Astrocyte of the cerebellum (primary cell): ENCODE data around the gene RPUSD1.

Experiments
- DNase-seq: peaks from one replicate; pipeline ENCODE4 v3.0.0-alpha.2; 2011; ENCODE audit warnings: low read depth
- H3K4me3 ChIP-seq: 2 replicates; pipeline ENCODE4 v1.5.1; 2011; ENCODE audit warnings: mild to moderate bottlenecking, low read depth, low read length, moderate library complexity
- CTCF ChIP-seq: IDR thresholded peaks from 2 replicates; pipeline ENCODE4 v1.5.1; 2012; ENCODE audit warnings: low read length, low read depth, moderate library complexity, mild to moderate bottlenecking; ENCODE audit errors: missing control alignments
- in situ Hi-C: cut with HindIII; loops from 2 replicates; pipeline ENCODE4 v1.10.0; 2017; ENCODE audit warnings: low sequenced_read_pairs

Gene RPUSD1

DNA sequence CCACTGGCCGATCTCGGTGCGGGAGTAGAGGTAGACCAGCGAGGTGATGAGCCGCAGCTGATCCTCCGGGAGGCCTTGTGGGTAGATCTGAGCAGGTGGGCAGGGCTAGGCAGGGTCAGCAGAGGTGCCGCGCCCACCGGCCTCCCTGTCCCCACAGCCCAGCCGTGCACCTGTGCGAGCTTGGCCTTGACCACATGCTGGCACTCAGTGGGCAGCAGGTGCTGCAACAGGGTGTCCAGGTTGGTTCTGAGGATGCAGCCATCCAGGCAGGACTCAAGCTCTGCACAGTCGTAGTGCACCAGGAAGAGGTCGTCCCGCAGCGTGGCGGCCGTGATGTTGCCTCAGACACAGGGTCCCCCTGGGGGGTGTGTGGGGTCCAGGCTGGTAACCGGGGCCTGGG, 15.2 kb downstream of the RPUSD1 start:
- DNase-seq, result no peak
- in situ Hi-C loops, result no loop called here
- no peak overlapping the region for H3K4me3 ChIP-seq
- TF ChIP-seq CTCF, result no peak

GRCh38 chr16:770411-770810, 17.8 kb downstream of the RPUSD1 start:
- no peak for TF ChIP-seq CTCF
- in situ Hi-C loops, result no loop called here
- no peak for DNase-seq
- H3K4me3 ChIP-seq, result no peak overlapping the region

DNA sequence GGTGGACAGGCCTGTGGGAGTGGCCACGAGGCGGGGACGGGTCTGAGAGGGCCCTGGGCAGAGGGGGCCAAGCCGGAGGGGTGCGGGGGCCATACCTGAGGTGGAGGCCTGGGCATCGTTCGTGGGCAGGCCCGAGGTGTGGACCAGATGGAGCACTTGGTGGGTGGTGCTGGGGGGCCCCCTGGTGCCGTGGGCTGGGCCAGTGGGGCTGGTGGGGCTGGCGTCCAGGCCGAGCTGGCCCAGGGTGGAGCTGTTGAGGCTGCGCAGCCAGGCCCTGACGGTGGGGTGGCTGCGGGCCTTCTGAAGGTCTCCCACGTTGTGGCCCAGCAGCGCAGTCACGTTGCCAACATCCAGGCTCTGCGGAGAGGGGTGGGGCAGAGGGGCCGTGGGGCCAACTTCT, 18.2 kb downstream of the RPUSD1 start:
- in situ Hi-C loops, result no loop called here
- TF ChIP-seq CTCF, result no peak
- H3K4me3 ChIP-seq, result no peak overlapping the region
- no peak for DNase-seq

GRCh38 chr16:769184-769784, 18.9 kb downstream of the RPUSD1 start:
- no peak overlapping the region for H3K4me3 ChIP-seq
- no peak for TF ChIP-seq CTCF
- in situ Hi-C loops, result no loop called here
- no peak for DNase-seq

- in situ Hi-C loops, result no loop called here
- TF ChIP-seq CTCF, result no peak
- H3K4me3 ChIP-seq, result no peak overlapping the region
- DNase-seq, result no peak
These were observed 19.8 kb downstream of the RPUSD1 start for GRCh38 chr16:768428-768827.

GRCh38 chr16:767743-768235, 20.4 kb downstream of the RPUSD1 start:
- in situ Hi-C loops, result no loop called here
- TF ChIP-seq CTCF, result no peak
- no peak overlapping the region for H3K4me3 ChIP-seq
- DNase-seq, result no peak
